Measurements from ENCODE around the gene CFTR. TPM values are rescaled to one million over a fixed set of nuclear protein-coding genes. Genes with fewer than 3 reads are reported as not detected.

The CFTR gene
- total and polyA plus RNA-seq, 10 of the 15 experiments (the other 5 are each of a cell fraction or from before 2014, with no cell fraction given) = 0.02 to 2.3 (median 0.21) TPM; not detected in 1

- SMC1A ChIA-PET (ENCODE audit: uncharacterized antibody, unreplicated experiment) = interaction anchor here (1.3 to 3.3 kb wide), 4 partner anchors 8 to 63 kb away, joined by 3 to 12 read pairs (median 4); no protein-coding TSS in a partner anchor
- WGBS (ENCODE audit: insufficient coverage, insufficient replicate concordance, low lambda C conversion rate, missing lambda C conversion rate) = 14% methylated on average over 3 of the region's 3 CpGs
- no peak for TF ChIP-seq KAT2A (conservative IDR thresholded peaks at IDR 0.05; ENCODE audit: control insufficient read depth, low read depth, low read length)
- no peak for TF ChIP-seq EGR1 (IDR thresholded peaks at IDR 0.05; ENCODE audit: borderline replicate concordance in 1 of 2, low read depth in 2 of 2, low read length in 2 of 2)
- TF ChIP-seq, protein P1, sequence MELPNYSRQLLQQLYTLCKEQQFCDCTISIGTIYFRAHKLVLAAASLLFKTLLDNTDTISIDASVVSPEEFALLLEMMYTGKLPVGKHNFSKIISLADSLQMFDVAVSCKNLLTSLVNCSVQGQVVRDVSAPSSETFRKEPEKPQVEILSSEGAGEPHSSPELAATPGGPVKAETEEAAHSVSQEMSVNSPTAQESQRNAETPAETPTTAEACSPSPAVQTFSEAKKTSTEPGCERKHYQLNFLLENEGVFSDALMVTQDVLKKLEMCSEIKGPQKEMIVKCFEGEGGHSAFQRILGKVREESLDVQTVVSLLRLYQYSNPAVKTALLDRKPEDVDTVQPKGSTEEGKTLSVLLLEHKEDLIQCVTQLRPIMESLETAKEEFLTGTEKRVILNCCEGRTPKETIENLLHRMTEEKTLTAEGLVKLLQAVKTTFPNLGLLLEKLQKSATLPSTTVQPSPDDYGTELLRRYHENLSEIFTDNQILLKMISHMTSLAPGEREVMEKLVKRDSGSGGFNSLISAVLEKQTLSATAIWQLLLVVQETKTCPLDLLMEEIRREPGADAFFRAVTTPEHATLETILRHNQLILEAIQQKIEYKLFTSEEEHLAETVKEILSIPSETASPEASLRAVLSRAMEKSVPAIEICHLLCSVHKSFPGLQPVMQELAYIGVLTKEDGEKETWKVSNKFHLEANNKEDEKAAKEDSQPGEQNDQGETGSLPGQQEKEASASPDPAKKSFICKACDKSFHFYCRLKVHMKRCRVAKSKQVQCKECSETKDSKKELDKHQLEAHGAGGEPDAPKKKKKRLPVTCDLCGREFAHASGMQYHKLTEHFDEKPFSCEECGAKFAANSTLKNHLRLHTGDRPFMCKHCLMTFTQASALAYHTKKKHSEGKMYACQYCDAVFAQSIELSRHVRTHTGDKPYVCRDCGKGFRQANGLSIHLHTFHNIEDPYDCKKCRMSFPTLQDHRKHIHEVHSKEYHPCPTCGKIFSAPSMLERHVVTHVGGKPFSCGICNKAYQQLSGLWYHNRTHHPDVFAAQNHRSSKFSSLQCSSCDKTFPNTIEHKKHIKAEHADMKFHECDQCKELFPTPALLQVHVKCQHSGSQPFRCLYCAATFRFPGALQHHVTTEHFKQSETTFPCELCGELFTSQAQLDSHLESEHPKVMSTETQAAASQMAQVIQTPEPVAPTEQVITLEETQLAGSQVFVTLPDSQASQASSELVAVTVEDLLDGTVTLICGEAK (IDR thresholded peaks at IDR 0.05; ENCODE audit: borderline replicate concordance) = no peak
- TF ChIP-seq TCF12 (IDR thresholded peaks at IDR 0.05; ENCODE audit: low read depth, low read length) = no peak
- no peak for TF ChIP-seq RBBP5 (conservative IDR thresholded peaks at IDR 0.05)
- TF ChIP-seq, protein P2, sequence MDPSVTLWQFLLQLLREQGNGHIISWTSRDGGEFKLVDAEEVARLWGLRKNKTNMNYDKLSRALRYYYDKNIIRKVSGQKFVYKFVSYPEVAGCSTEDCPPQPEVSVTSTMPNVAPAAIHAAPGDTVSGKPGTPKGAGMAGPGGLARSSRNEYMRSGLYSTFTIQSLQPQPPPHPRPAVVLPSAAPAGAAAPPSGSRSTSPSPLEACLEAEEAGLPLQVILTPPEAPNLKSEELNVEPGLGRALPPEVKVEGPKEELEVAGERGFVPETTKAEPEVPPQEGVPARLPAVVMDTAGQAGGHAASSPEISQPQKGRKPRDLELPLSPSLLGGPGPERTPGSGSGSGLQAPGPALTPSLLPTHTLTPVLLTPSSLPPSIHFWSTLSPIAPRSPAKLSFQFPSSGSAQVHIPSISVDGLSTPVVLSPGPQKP (IDR thresholded peaks at IDR 0.05; ENCODE audit: low read depth, low read length) = no peak
- no peak for TF ChIP-seq ETV6 (conservative IDR thresholded peaks at IDR 0.05 in 1 of 2, IDR thresholded peaks at IDR 0.05 in 1 of 2; ENCODE audit: borderline replicate concordance in 1 of 2, low read depth in 1 of 2)
- no peak for TF ChIP-seq GABPA (IDR thresholded peaks at IDR 0.05; ENCODE audit: low read depth)
- TF ChIP-seq KLF5 (IDR thresholded peaks at IDR 0.05; ENCODE audit: partially characterized antibody) = no peak
- no peak for TF ChIP-seq NBN (IDR thresholded peaks at IDR 0.05)
- TF ChIP-seq PBX3 (IDR thresholded peaks at IDR 0.05; ENCODE audit: insufficient replicate concordance, low read depth, low read length) = no peak
- no peak for TF ChIP-seq ZNF384 (IDR thresholded peaks at IDR 0.05; ENCODE audit: borderline replicate concordance, low read depth, low read length)
- TF ChIP-seq HCFC1 (IDR thresholded peaks at IDR 0.05; ENCODE audit: low read length) = no peak
- no peak for TF ChIP-seq MEF2A (IDR thresholded peaks at IDR 0.05; ENCODE audit: insufficient read depth, low read depth, low read length)
- TF ChIP-seq ZNF24 (IDR thresholded peaks at IDR 0.05) = no peak
- no peak for TF ChIP-seq MYC (IDR thresholded peaks at IDR 0.05; ENCODE audit: insufficient read depth, insufficient read length, insufficient replicate concordance, low read length, severe bottlenecking)
- Histone ChIP-seq H3K27ac (ENCODE audit: control insufficient read depth, insufficient read depth) (no peak overlapping the region), H2AFZ (ENCODE audit: control insufficient read depth, low read depth, low read length) (no peak overlapping the region), H3K36me3 (ENCODE audit: control insufficient read depth in 2 of 2, insufficient read depth in 2 of 2, low read length in 1 of 2) (no peaks in the 10 kb centered on the region), H3K4me2 (ENCODE audit: control insufficient read depth, insufficient read depth) (no peak overlapping the region), H3K4me1 (ENCODE audit: control insufficient read depth, insufficient read depth, low read length) (no peaks in the 10 kb centered on the region), H3K27me3 (replicated peaks in 1 of 2; ENCODE audit: control insufficient read depth in 2 of 2, insufficient read depth in 2 of 2, low read length in 1 of 2) (no peaks in the 10 kb centered on the region), H3K9me3 (replicated peaks; ENCODE audit: control insufficient read depth, insufficient read depth, low read length) (no peaks in the 10 kb centered on the region), H4K20me1 (ENCODE audit: control insufficient read depth, insufficient read depth) (no peaks in the 10 kb centered on the region), H3K9ac (ENCODE audit: control insufficient read depth, insufficient read depth, low read length) (no peak overlapping the region), H3K4me3 (no peak overlapping the region), H3K79me2 (ENCODE audit: control insufficient read depth, insufficient read depth, low read length) (no peaks in the 10 kb centered on the region)
- BruUV-seq (replicated peaks) = no TSS peak
- DNase-seq (ENCODE audit: low read depth, low spot score) (no peak), FAIRE-seq (no peak), ATAC-seq (no peak)
- CTCF ChIA-PET = interaction anchor here (1.2 kb wide), 1 partner anchor 60 kb away, joined by 4 read pairs; no protein-coding TSS in a partner anchor
- in situ Hi-C loops (cut with MboI) = no loop called here
- POLR2A ChIA-PET = no interaction called here
- intact Hi-C loops (cut with micrococcal nuclease; ENCODE audit: unreplicated experiment) = no loop called here
- RAD21 ChIA-PET (ENCODE audit: unreplicated experiment) = no interaction called here
Measured at GRCh38 chr7:117612637-117613036, 132.8 kb downstream of the CFTR start.

All from GM12878 (cell line).